ENCODE results near the gene RPN2. TPM values are rescaled to one million over a fixed set of nuclear protein-coding genes. Genes with fewer than 3 reads are reported as not detected.

RPN2 gene
- total RNA-seq, 1 experiment from 2014 or later = 222 TPM

GRCh38 chr20:37247547-37247946 lies 68.4 kb downstream of the RPN2 start:
- POLR2A ChIA-PET (ENCODE audit: low non-redundant PET) = no interaction called here
- no TSS peak for BruUV-seq (replicated peaks)

GRCh38 chr20:37249304-37249703 lies 70.2 kb downstream of the RPN2 start:
- ChIA-PET CTCF (no interaction called here), POLR2A (ENCODE audit: low non-redundant PET) (no interaction called here)
- no peak for DNase-seq (ENCODE audit: low spot score)
- Histone ChIP-seq H3K9me3 (ENCODE audit: low read depth, low read length, poor library complexity, severe bottlenecking) (no peaks in the 10 kb centered on the region), H3K36me3 (ENCODE audit: insufficient read depth, low read length, poor library complexity, severe bottlenecking) (no peaks in the 10 kb centered on the region), H3K4me3 (ENCODE audit: low read depth, low read length, poor library complexity, severe bottlenecking) (no peak overlapping the region), H3K27me3 (replicated peaks; ENCODE audit: insufficient read depth, low read depth, low read length, poor library complexity) (no peaks in the 10 kb centered on the region), H3K4me1 (ENCODE audit: insufficient read depth, low read length, poor library complexity, severe bottlenecking) (no peaks in the 10 kb centered on the region), H3K27ac (ENCODE audit: low read depth, low read length, poor library complexity, severe bottlenecking) (no peak overlapping the region)
- TF ChIP-seq EZH2 (IDR thresholded peaks at IDR 0.05; ENCODE audit: borderline replicate concordance, low read depth, low read length, poor library complexity, severe bottlenecking) (no peak), CTCF (conservative IDR thresholded peaks at IDR 0.05; ENCODE audit: low read depth, low read length) (no peak)
- intact Hi-C loops (cut with micrococcal nuclease; ENCODE audit: unreplicated experiment) = no loop called here
- no TSS peak for BruUV-seq (replicated peaks)

More at GRCh38 chr20:37247547-37247946, 68.4 kb downstream of the RPN2 start:
- H3K27me3 ChIP-seq (replicated peaks; ENCODE audit: insufficient read depth, low read depth, low read length, poor library complexity) = no peaks in the 10 kb centered on the region
- H3K4me1 ChIP-seq (ENCODE audit: insufficient read depth, low read length, poor library complexity, severe bottlenecking) = no peaks in the 10 kb centered on the region
- CTCF ChIA-PET = no interaction called here
- no peak for TF ChIP-seq EZH2 (IDR thresholded peaks at IDR 0.05; ENCODE audit: borderline replicate concordance, low read depth, low read length, poor library complexity, severe bottlenecking)
- no peak for TF ChIP-seq CTCF (conservative IDR thresholded peaks at IDR 0.05; ENCODE audit: low read depth, low read length)
- no peaks in the 10 kb centered on the region for H3K9me3 ChIP-seq (ENCODE audit: low read depth, low read length, poor library complexity, severe bottlenecking)
- peaks cover 10% of the 10 kb centered on the region for H3K36me3 ChIP-seq (ENCODE audit: insufficient read depth, low read length, poor library complexity, severe bottlenecking)
- no peak overlapping the region for H3K4me3 ChIP-seq (ENCODE audit: low read depth, low read length, poor library complexity, severe bottlenecking)
- no peak for DNase-seq (ENCODE audit: low spot score)
- no peak overlapping the region for H3K27ac ChIP-seq (ENCODE audit: low read depth, low read length, poor library complexity, severe bottlenecking)
- intact Hi-C loops (cut with micrococcal nuclease; ENCODE audit: unreplicated experiment) = no loop called here

GRCh38 chr20:37251825-37252477 lies 72.8 kb downstream of the RPN2 start:
- DNase-seq (ENCODE audit: low spot score) = no peak
- POLR2A ChIA-PET (ENCODE audit: low non-redundant PET) = interaction anchor here (0.6 kb wide), 1 partner anchor 151 kb away, joined by 4 read pairs; no protein-coding TSS in a partner anchor

More at GRCh38 chr20:37251825-37252477, 72.8 kb downstream of the RPN2 start:
- Histone ChIP-seq H3K27ac (ENCODE audit: low read depth, low read length, poor library complexity, severe bottlenecking) (no peak overlapping the region), H3K9me3 (ENCODE audit: low read depth, low read length, poor library complexity, severe bottlenecking) (no peaks in the 10 kb centered on the region), H3K27me3 (replicated peaks; ENCODE audit: insufficient read depth, low read depth, low read length, poor library complexity) (no peaks in the 10 kb centered on the region), H3K4me1 (ENCODE audit: insufficient read depth, low read length, poor library complexity, severe bottlenecking) (no peaks in the 10 kb centered on the region), H3K4me3 (ENCODE audit: low read depth, low read length, poor library complexity, severe bottlenecking) (no peak overlapping the region), H3K36me3 (ENCODE audit: insufficient read depth, low read length, poor library complexity, severe bottlenecking) (no peaks in the 10 kb centered on the region)
- CTCF ChIA-PET = no interaction called here
- no TSS peak for BruUV-seq (replicated peaks)
- TF ChIP-seq EZH2 (IDR thresholded peaks at IDR 0.05; ENCODE audit: borderline replicate concordance, low read depth, low read length, poor library complexity, severe bottlenecking) (no peak), CTCF (conservative IDR thresholded peaks at IDR 0.05; ENCODE audit: low read depth, low read length) (no peak)
- intact Hi-C loops (cut with micrococcal nuclease; ENCODE audit: unreplicated experiment) = no loop called here
